ENCODE measurements around the gene COL23A1.

The COL23A1 gene

DNA sequence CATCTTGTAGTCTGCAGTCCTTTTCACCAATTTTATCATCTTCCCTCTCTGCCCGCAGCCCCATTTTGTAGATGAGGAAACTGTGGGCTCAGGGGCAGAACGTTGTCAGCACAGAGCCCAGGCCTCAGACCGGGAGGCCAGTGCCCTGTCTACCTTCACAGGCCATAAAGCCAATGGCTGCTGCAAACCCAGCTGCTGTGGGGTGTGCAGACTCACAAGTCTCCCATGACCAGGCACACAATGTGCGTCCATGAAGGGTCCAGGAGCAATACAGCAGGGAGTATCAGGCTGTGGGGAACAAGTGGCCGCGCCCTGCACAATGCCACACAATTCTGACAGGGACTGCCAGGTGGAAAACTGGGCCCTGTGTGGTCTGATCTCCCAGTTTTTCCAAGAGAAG is 71.0 kb downstream of the COL23A1 start:
- Histone ChIP-seq H3K9ac (ENCODE audit: low read depth, low read length) (no peak overlapping the region), H3K36me3 (ENCODE audit: control insufficient read depth, insufficient read depth, low read length) (no peaks in the 10 kb centered on the region), H3K27ac (ENCODE audit: low read depth, low read length) (no peak overlapping the region), H3K4me3 (ENCODE audit: low read depth, low read length) (no peak overlapping the region), H3K27me3 (ENCODE audit: control insufficient read depth, insufficient read depth, low read length) (no peaks in the 10 kb centered on the region), H3K9me3 (ENCODE audit: control insufficient read depth, insufficient read depth, low read length) (peaks cover 8% of the 10 kb centered on the region), H3K4me1 (ENCODE audit: control insufficient read depth, insufficient read depth, low read length) (no peaks in the 10 kb centered on the region)

DNA sequence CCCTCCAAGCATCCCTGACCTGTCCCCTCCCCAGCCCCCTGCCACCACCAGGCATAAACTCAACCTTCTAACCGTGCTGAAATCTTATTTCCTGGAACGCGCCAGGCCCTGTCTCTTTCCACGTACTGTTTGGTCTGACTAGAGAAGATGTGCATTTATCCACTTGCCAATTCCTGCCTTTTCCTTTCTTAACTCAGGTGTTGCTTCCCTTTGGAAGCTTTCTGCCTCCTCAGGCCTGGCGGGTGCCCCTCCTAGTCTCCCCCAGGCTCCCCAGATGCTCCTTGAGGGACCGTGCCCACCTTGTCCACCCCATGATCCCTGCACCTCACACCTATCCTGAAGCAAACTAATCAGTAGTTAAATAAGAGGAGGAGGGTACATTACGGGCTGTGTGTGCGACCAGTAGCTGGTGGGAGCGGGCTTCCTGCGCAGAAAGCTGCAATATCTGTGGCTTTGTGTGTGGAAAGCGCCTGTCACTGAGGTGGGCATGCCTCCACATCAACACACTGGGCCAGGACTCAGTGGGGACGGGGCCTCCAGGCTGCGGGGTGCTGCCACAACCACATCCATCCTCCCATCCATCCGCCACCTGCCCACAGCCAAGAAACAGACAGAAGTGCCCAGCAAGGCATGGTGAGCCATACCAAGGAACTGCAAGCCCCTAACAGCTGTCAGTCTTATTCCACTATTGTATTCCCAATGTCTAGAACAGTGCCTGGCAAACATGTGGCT is 73.5 kb downstream of the COL23A1 start:
- H3K36me3 ChIP-seq (ENCODE audit: control insufficient read depth, insufficient read depth, low read length): no peaks in the 10 kb centered on the region
- no peak overlapping the region for H3K27ac ChIP-seq (ENCODE audit: low read depth, low read length)
- H3K9ac ChIP-seq (ENCODE audit: low read depth, low read length): no peak overlapping the region
- no peaks in the 10 kb centered on the region for H3K27me3 ChIP-seq (ENCODE audit: control insufficient read depth, insufficient read depth, low read length)
- no peak overlapping the region for H3K4me3 ChIP-seq (ENCODE audit: low read depth, low read length)
- H3K4me1 ChIP-seq (ENCODE audit: control insufficient read depth, insufficient read depth, low read length): no peaks in the 10 kb centered on the region
- H3K9me3 ChIP-seq (ENCODE audit: control insufficient read depth, insufficient read depth, low read length): peaks cover 8% of the 10 kb centered on the region

DNA sequence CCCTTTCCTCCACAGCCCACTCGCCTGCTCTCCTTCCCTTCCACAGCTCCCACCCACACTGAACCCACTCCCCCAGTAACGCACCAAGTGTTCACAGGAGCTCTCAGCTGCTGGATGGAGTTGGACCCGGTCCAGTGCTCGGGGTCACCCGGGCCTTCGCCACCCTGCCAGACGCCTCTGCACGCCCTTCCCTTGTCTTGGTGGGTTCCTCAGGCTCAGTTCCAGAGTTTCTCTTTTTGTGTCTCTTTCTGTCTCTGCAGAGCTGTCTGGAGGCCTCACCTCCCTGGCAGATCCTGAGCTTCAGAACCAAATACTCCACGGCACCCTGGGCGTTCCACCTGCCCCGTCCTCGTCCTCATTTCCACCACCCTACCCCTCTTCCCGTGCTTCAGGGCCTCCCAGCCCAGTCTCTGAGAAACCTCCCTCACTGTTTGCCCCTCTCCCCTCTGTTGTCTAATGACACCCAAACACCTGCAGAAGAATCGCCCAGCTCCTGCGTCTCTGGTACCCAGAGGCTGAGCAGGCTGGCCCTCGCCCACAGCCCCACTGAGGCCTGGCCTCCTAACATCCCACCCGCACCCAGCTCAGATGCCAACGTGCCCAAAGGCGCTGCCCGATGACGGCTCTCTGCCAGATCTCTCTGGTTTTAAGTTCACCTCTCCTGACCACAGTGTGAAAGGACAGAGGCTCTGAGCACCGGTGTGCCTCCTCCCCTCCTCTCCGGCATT is 74.3 kb downstream of the COL23A1 start:
- peaks cover 8% of the 10 kb centered on the region for H3K9me3 ChIP-seq (ENCODE audit: control insufficient read depth, insufficient read depth, low read length)
- H3K4me1 ChIP-seq (ENCODE audit: control insufficient read depth, insufficient read depth, low read length): no peaks in the 10 kb centered on the region
- no peak overlapping the region for H3K4me3 ChIP-seq (ENCODE audit: low read depth, low read length)
- no peaks in the 10 kb centered on the region for H3K27me3 ChIP-seq (ENCODE audit: control insufficient read depth, insufficient read depth, low read length)
- H3K27ac ChIP-seq (ENCODE audit: low read depth, low read length): no peak overlapping the region
- no peaks in the 10 kb centered on the region for H3K36me3 ChIP-seq (ENCODE audit: control insufficient read depth, insufficient read depth, low read length)
- H3K9ac ChIP-seq (ENCODE audit: low read depth, low read length): no peak overlapping the region

DNA sequence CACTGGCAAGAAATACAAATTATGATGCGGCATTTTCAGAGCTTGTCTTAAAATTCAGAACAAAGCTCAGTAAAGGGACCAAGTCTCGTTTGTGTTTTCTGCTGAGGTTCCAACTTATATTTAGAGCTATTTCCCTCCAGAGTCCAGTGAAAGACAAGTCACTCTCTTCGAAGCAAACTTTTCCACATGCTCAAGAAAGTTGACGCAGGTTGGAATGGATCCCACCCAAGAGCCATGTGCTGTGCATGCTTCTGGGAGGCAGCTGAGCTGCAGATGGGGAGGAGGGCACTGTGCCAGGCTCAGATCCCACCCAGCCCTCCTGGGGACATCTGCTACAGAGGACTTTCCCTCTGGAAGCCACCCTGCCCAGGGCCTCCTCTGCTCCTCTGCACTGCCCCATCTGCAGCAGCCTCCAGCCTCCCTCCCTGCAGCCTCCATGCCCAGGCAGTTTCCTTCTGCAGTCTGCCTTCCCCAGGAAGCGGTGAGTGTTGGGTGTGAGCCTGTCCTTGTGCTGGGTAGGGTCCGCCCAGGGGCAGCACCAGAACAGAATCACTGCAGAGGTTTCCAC is 75.3 kb downstream of the COL23A1 start:
- Histone ChIP-seq H3K9me3 (ENCODE audit: control insufficient read depth, insufficient read depth, low read length) (peaks cover 8% of the 10 kb centered on the region), H3K4me3 (ENCODE audit: low read depth, low read length) (no peak overlapping the region), H3K36me3 (ENCODE audit: control insufficient read depth, insufficient read depth, low read length) (no peaks in the 10 kb centered on the region), H3K27ac (ENCODE audit: low read depth, low read length) (no peak overlapping the region), H3K27me3 (ENCODE audit: control insufficient read depth, insufficient read depth, low read length) (no peaks in the 10 kb centered on the region), H3K9ac (ENCODE audit: low read depth, low read length) (no peak overlapping the region), H3K4me1 (ENCODE audit: control insufficient read depth, insufficient read depth, low read length) (no peaks in the 10 kb centered on the region)

DNA sequence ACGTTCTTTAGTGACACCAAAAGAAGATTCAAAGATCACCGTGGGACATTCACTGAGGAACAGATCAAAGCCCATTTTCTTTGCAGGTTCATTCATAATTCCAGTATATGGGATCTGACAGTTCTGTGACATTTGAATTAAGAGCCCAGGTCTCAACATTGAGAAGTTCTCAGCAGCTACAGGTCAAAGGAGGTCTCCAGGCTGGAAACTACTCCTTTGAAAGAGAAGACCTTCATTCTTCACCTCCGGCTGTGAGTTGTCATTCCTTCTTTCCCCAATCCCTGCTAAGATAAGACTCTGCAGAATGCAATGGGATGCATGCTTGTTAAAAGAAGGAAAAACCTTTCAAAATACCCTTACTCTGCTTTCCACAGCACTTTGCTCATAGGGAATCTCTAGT is 79.0 kb downstream of the COL23A1 start:
- no peaks in the 10 kb centered on the region for H3K27me3 ChIP-seq (ENCODE audit: control insufficient read depth, insufficient read depth, low read length)
- peaks cover 7% of the 10 kb centered on the region; the same call in 1 of the 2 replicates for H3K9me3 ChIP-seq (ENCODE audit: control insufficient read depth, insufficient read depth, low read length)
- H3K4me1 ChIP-seq (ENCODE audit: control insufficient read depth, insufficient read depth, low read length): no peaks in the 10 kb centered on the region
- no peak overlapping the region for H3K4me3 ChIP-seq (ENCODE audit: low read depth, low read length)
- no peaks in the 10 kb centered on the region for H3K36me3 ChIP-seq (ENCODE audit: control insufficient read depth, insufficient read depth, low read length)
- H3K9ac ChIP-seq (ENCODE audit: low read depth, low read length): no peak overlapping the region
- no peak overlapping the region for H3K27ac ChIP-seq (ENCODE audit: low read depth, low read length)

- Histone ChIP-seq H3K36me3 (ENCODE audit: control insufficient read depth, insufficient read depth, low read length) (no peaks in the 10 kb centered on the region), H3K27ac (ENCODE audit: low read depth, low read length) (no peak overlapping the region), H3K9me3 (ENCODE audit: control insufficient read depth, insufficient read depth, low read length) (peaks cover 7% of the 10 kb centered on the region; the same call in 1 of the 2 replicates), H3K27me3 (ENCODE audit: control insufficient read depth, insufficient read depth, low read length) (no peaks in the 10 kb centered on the region), H3K4me1 (ENCODE audit: control insufficient read depth, insufficient read depth, low read length) (no peaks in the 10 kb centered on the region), H3K9ac (ENCODE audit: low read depth, low read length) (no peak overlapping the region), H3K4me3 (ENCODE audit: low read depth, low read length) (no peak overlapping the region)
Observed at GRCh38 chr5:178509491-178510057, 80.6 kb downstream of the COL23A1 start.

- Histone ChIP-seq H3K27ac (ENCODE audit: low read depth, low read length) (no peak overlapping the region), H3K9ac (ENCODE audit: low read depth, low read length) (no peak overlapping the region), H3K27me3 (ENCODE audit: control insufficient read depth, insufficient read depth, low read length) (no peaks in the 10 kb centered on the region), H3K4me3 (ENCODE audit: low read depth, low read length) (no peak overlapping the region), H3K4me1 (ENCODE audit: control insufficient read depth, insufficient read depth, low read length) (no peaks in the 10 kb centered on the region), H3K9me3 (ENCODE audit: control insufficient read depth, insufficient read depth, low read length) (peaks cover 7% of the 10 kb centered on the region; the same call in 1 of the 2 replicates), H3K36me3 (ENCODE audit: control insufficient read depth, insufficient read depth, low read length) (no peaks in the 10 kb centered on the region)
Observed at GRCh38 chr5:178507151-178507932, 82.9 kb downstream of the COL23A1 start.

DNA sequence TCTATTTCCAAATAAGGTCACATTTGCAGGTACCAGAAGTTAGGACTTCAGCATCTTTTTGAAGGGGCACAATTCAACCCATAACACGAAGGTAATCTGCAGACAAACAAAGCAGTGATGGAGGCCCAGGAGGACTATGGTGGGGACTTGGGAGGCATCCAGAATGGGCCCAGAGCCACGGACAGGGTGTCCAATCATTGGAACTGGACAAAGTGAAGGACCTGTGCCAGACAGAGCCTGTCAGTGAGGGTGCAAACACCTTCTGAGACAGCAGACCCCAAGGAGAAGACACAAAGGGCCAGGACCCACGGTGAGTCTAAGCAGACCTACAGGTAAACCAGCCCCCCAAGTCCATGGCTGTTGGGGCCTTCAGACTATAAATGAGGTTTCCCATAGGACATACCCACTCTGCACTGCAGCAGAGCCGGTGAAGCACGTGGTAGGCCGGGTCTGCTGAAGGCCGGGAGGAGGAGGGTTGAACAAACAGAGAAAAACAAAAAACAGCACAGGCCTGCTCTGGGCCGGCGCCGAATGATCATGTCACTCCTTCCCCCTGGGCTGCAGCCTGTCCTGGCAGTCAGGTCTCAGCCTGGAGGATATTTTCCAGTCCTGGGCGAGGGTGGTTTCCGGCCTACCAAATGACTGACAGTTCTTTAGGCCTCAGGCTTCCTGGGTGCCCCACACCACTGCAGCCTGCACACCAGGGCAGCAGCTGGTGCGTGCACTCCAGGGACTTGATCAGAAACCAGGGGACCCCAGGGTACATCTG is 84.4 kb downstream of the COL23A1 start:
- Histone ChIP-seq H3K4me1 (ENCODE audit: control insufficient read depth, insufficient read depth, low read length) (no peaks in the 10 kb centered on the region), H3K9ac (ENCODE audit: low read depth, low read length) (no peak overlapping the region), H3K27me3 (ENCODE audit: control insufficient read depth, insufficient read depth, low read length) (no peaks in the 10 kb centered on the region), H3K4me3 (ENCODE audit: low read depth, low read length) (no peak overlapping the region), H3K27ac (ENCODE audit: low read depth, low read length) (no peak overlapping the region), H3K9me3 (ENCODE audit: control insufficient read depth, insufficient read depth, low read length) (peaks cover 7% of the 10 kb centered on the region; the same call in 1 of the 2 replicates), H3K36me3 (ENCODE audit: control insufficient read depth, insufficient read depth, low read length) (no peaks in the 10 kb centered on the region)

- H3K4me1 ChIP-seq (ENCODE audit: control insufficient read depth, insufficient read depth, low read length): no peaks in the 10 kb centered on the region
- H3K27me3 ChIP-seq (ENCODE audit: control insufficient read depth, insufficient read depth, low read length): no peaks in the 10 kb centered on the region
- no peak overlapping the region for H3K9ac ChIP-seq (ENCODE audit: low read depth, low read length)
- H3K4me3 ChIP-seq (ENCODE audit: low read depth, low read length): no peak overlapping the region
- no peak overlapping the region for H3K27ac ChIP-seq (ENCODE audit: low read depth, low read length)
- peaks cover 7% of the 10 kb centered on the region; the same call in 1 of the 2 replicates for H3K9me3 ChIP-seq (ENCODE audit: control insufficient read depth, insufficient read depth, low read length)
- no peaks in the 10 kb centered on the region for H3K36me3 ChIP-seq (ENCODE audit: control insufficient read depth, insufficient read depth, low read length)
Observed at GRCh38 chr5:178504340-178504960, 85.7 kb downstream of the COL23A1 start.

All from HUES48 (cell line).